H1 (cell line): ENCODE data around the gene NDUFA3. TPM values are rescaled to one million over a fixed set of nuclear protein-coding genes. Genes with fewer than 3 reads are reported as not detected.

Experiments used
- CTCF ChIA-PET: fragments of 300-600 bp; sonication (Branson Sonifier 250); formaldehyde crosslinking; loops from one replicate; lab custom pipeline; 2021; ENCODE audit not compliant: partially characterized antibody; lab: Charles Lee
- POLR2A ChIA-PET: fragments of 300-600 bp; sonication (Branson Sonifier 250); formaldehyde crosslinking; loops from one replicate; lab custom pipeline; 2021; ENCODE audit warnings: inconsistent platforms; ENCODE audit not compliant: partially characterized antibody; lab: Charles Lee
- DNase-seq, 2 experiments: peaks; one replicate each; pipeline versions ENCODE4 v3.0.0 to v3.0.0-alpha.2; 2010 to 2022; ENCODE audit warnings: low spot score in 2 of 2, low read depth in 1 of 2, mixed read lengths in 1 of 2
- FAIRE-seq: peaks from 2 replicates; lab custom pipeline; 2011; peaks lifted over from hg19 to GRCh38; lab: Jason Lieb, UNC
- H2AFZ ChIP-seq: 2 replicates; pipeline ENCODE4 v1.8.1; 2012; ENCODE audit warnings: low read length, inconsistent platforms
- H2AK5ac ChIP-seq: 2 replicates; pipeline ENCODE4 v1.6.1; 2013; ENCODE audit warnings: low read depth, low read length
- H2BK120ac ChIP-seq: replicated peaks from 2 replicates; pipeline ENCODE3; 2013; ENCODE audit warnings: low read depth, low read length, inconsistent platforms
- H2BK12ac ChIP-seq: 2 replicates; pipeline ENCODE4 v1.6.1; 2013; ENCODE audit warnings: low read depth, low read length
- H2BK15ac ChIP-seq: 2 replicates; pipeline ENCODE4 v1.6.1; 2013; ENCODE audit warnings: low read length
- H2BK20ac ChIP-seq: 2 replicates; pipeline ENCODE4 v1.6.1; 2013; ENCODE audit warnings: low read length
- H2BK5ac ChIP-seq: 2 replicates; pipeline ENCODE4 v1.6.1; 2013; ENCODE audit warnings: low read depth, low read length
- H3K14ac ChIP-seq: 2 replicates; pipeline ENCODE4 v1.6.1; 2013; ENCODE audit warnings: inconsistent platforms; ENCODE audit not compliant: insufficient read length
- H3K18ac ChIP-seq: 2 replicates; pipeline ENCODE4 v1.6.1; 2013; ENCODE audit warnings: low read length; ENCODE audit errors: extremely low read depth
- H3K23ac ChIP-seq: 2 replicates; pipeline ENCODE4 v1.6.1; 2013; ENCODE audit warnings: inconsistent platforms; ENCODE audit not compliant: insufficient read length
- H3K23me2 ChIP-seq: 2 replicates; pipeline ENCODE4 v1.6.1; 2013; ENCODE audit warnings: low read depth, low read length
- H3K27ac ChIP-seq: 2 replicates; pipeline ENCODE4 v1.6.1; 2011; ENCODE audit warnings: low read depth, low read length, inconsistent platforms
- H3K27me3 ChIP-seq, 4 experiments: replicated peaks in 1 of 4; 1 replicate in 1 of 4; 2 replicates in 3 of 4; pipeline versions ENCODE4 v1.6.1 to v1.8.1; 2011 to 2013; ENCODE audit warnings: low read length in 3 of 4, mild to moderate bottlenecking in 3 of 4, inconsistent platforms in 2 of 4, mixed read lengths in 2 of 4, moderate library complexity in 1 of 4; ENCODE audit not compliant: control insufficient read depth in 3 of 4, insufficient read depth in 3 of 4; ENCODE audit errors: extremely low read depth in 1 of 4
- H3K36me3 ChIP-seq, 4 experiments: 2 replicates each; pipeline versions ENCODE4 v1.6.1 to v1.8.1; 2011 to 2013; ENCODE audit warnings: mild to moderate bottlenecking in 4 of 4, low read length in 3 of 4, moderate library complexity in 2 of 4, control low read depth in 1 of 4, inconsistent platforms in 1 of 4; ENCODE audit not compliant: insufficient read depth in 4 of 4, control insufficient read depth in 2 of 4
- H3K4ac ChIP-seq: replicated peaks from 2 replicates; pipeline ENCODE3; 2013; ENCODE audit warnings: low read length, low read depth, mixed read lengths, inconsistent platforms; ENCODE audit not compliant: insufficient read length
- H3K4me1 ChIP-seq, 4 experiments: replicated peaks in 1 of 4; 1 replicate in 1 of 4; 2 replicates in 3 of 4; pipeline versions ENCODE4 v1.6.1 to v1.8.1; 2011 to 2013; ENCODE audit warnings: low read length in 3 of 4, inconsistent platforms in 2 of 4, mixed read lengths in 1 of 4; ENCODE audit not compliant: insufficient read depth in 4 of 4, control insufficient read depth in 3 of 4
- H3K4me2 ChIP-seq, 2 experiments: 2 replicates each; pipeline versions ENCODE4 v1.6.1 to v1.8.1; 2011 to 2013; ENCODE audit warnings: low read depth in 2 of 2, low read length in 2 of 2, control low read depth in 1 of 2, inconsistent platforms in 1 of 2, mild to moderate bottlenecking in 1 of 2; ENCODE audit not compliant: insufficient read depth in 1 of 2
- H3K4me3 ChIP-seq, 4 experiments: fragments of 200-600, 300-600 bp in 1 of 4; sonication (generic), shearing (Covaris generic), sonication (Bioruptor Twin) in 1 of 4; 2 replicates each; pipeline versions ENCODE4 v1.5.1 to v1.8.1; 2011 to 2016; ENCODE audit warnings: low read length in 4 of 4, low read depth in 3 of 4, control low read depth in 2 of 4, inconsistent platforms in 2 of 4, mild to moderate bottlenecking in 2 of 4, mixed read lengths in 1 of 4, moderate library complexity in 1 of 4; ENCODE audit not compliant: insufficient read depth in 2 of 4; ENCODE audit errors: extremely low read depth in 1 of 4
- H3K56ac ChIP-seq: replicated peaks from 2 replicates; pipeline ENCODE3; 2013; ENCODE audit warnings: low read depth, mild to moderate bottlenecking, mixed read lengths, low read length, inconsistent platforms; ENCODE audit not compliant: insufficient read length
- H3K79me1 ChIP-seq: 2 replicates; pipeline ENCODE4 v1.6.1; 2013; ENCODE audit warnings: low read depth, low read length, control low read depth
- H3K79me2 ChIP-seq, 2 experiments: 2 replicates each; pipeline versions ENCODE4 v1.6.1 to v1.8.1; 2012 to 2013; ENCODE audit warnings: low read length in 2 of 2, mild to moderate bottlenecking in 2 of 2, inconsistent platforms in 1 of 2; ENCODE audit not compliant: insufficient read depth in 2 of 2, control insufficient read depth in 1 of 2
- H3K9ac ChIP-seq, 4 experiments: replicated peaks in 1 of 4; 1 replicate in 1 of 4; 2 replicates in 3 of 4; pipeline versions ENCODE4 v1.6.1 to v1.8.1; 2011 to 2013; ENCODE audit warnings: low read depth in 3 of 4, low read length in 3 of 4, control low read depth in 2 of 4, mild to moderate bottlenecking in 2 of 4, moderate library complexity in 2 of 4, inconsistent platforms in 1 of 4; ENCODE audit errors: extremely low read depth in 1 of 4
- H3K9me3 ChIP-seq, 2 experiments: 2 replicates each; pipeline versions ENCODE4 v1.6.1 to v1.8.1; 2012 to 2013; ENCODE audit warnings: mild to moderate bottlenecking in 2 of 2, moderate library complexity in 2 of 2, control low read depth in 1 of 2, inconsistent platforms in 1 of 2, low read depth in 1 of 2, low read length in 1 of 2, mixed read lengths in 1 of 2; ENCODE audit not compliant: insufficient read depth in 2 of 2
- H4K20me1 ChIP-seq, 2 experiments: replicated peaks in 1 of 2; 2 replicates each; pipeline versions ENCODE3 to v1.8.1; 2011 to 2013; ENCODE audit warnings: inconsistent platforms in 2 of 2, low read length in 2 of 2, mild to moderate bottlenecking in 1 of 2; ENCODE audit not compliant: insufficient read depth in 2 of 2, control insufficient read depth in 1 of 2
- H4K5ac ChIP-seq: 2 replicates; pipeline ENCODE4 v1.6.1; 2013; ENCODE audit warnings: low read length, low read depth, mixed read lengths, inconsistent platforms; ENCODE audit not compliant: insufficient read length
- H4K8ac ChIP-seq: 2 replicates; pipeline ENCODE4 v1.8.0; 2013; ENCODE audit warnings: mild to moderate bottlenecking, moderate library complexity, low read length, inconsistent platforms; ENCODE audit not compliant: insufficient read depth; ENCODE audit errors: extremely low read depth
- H4K91ac ChIP-seq: replicated peaks from 2 replicates; pipeline ENCODE3; 2013; ENCODE audit warnings: low read length, mixed read lengths, inconsistent platforms; ENCODE audit not compliant: insufficient read length
- CHD2 ChIP-seq: IDR thresholded peaks from 2 replicates; pipeline ENCODE4 v1.6.1; 2012; ENCODE audit warnings: low read length, improper control_type of control experiment
- WGBS, 2 experiments: shearing (Covaris generic) in 1 of 2; methylation state at CpG; one replicate each; pipeline versions ENCODE4 v1.1.6 to v1.1.7; 2013 to 2015; ENCODE audit warnings: low lambda C conversion rate in 2 of 2, mixed read lengths in 2 of 2, inconsistent platforms in 1 of 2, low coverage in 1 of 2, missing lambda C conversion rate in 1 of 2; ENCODE audit not compliant: insufficient replicate concordance in 2 of 2, insufficient coverage in 1 of 2, insufficient read length in 1 of 2; ENCODE audit errors: extremely low coverage in 1 of 2, missing lambda C conversion rate in 1 of 2; 5-methylcytosine and 5-hydroxymethylcytosine counted together
- polyA plus RNA-seq, 7 experiments: library from polyadenylated mRNA; depleted of rRNA in 3 of 7; stranded (reverse) in 5 of 7; unstranded in 2 of 7; fragments of >200 nt in 5 of 7; fragments of 200-250 nt in 2 of 7; gene quantifications; 1 replicate in 5 of 7; 2 replicates in 1 of 7; 4 replicates in 1 of 7; pipeline versions ENCODE4 v1.2.1 to v1.2.3, GENCODE V29; 2011 to 2013; ENCODE audit warnings: missing spikeins in 2 of 7, mixed read lengths in 2 of 7
- total RNA-seq: library from RNA; stranded (reverse); fragmentation: NEBNext Ultra II Directional; extraction: Animal tissue kit (Norgen Biotek cat#: 25700); gene quantifications from 2 replicates; pipeline ENCODE4 v1.2.1, GENCODE V29; 2021

Gene NDUFA3
- total and polyA plus RNA-seq, 2 of the 8 experiments (the other 6 are each of a cell fraction or from before 2014, with no cell fraction given): 175 to 208 TPM

DNA sequence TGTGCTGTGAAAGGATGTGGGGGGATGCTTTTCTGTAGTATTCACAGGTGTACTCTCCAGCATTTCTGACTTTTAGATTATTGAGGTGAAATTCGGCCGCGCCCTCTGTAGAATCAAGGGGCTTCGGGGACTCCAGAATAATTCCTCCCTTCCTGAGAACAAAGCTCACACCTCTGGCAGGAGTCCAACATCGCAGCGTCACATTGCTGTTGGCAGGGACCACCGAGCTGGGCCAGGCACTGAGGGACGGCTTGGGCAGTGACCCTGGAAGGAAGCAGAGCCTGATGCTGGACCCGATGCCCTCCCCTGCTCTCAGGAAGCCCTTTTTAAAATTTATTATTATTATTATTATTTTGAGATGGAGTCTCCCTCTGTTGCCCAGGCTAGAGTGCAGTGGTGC, 27.8 kb upstream of the NDUFA3 start:
- Histone ChIP-seq H3K9ac (no peak overlapping the region), H2AFZ (no peak overlapping the region), H2BK5ac (no peak overlapping the region), H4K5ac (no peak overlapping the region), H3K79me2 (no peaks in the 10 kb centered on the region), H3K4me3 (no peak overlapping the region), H3K23ac (no peak overlapping the region), H3K14ac (no peak overlapping the region), H4K20me1 (no peaks in the 10 kb centered on the region), H3K4ac (no peak overlapping the region), H4K91ac (no peak overlapping the region), H3K4me2 (no peak overlapping the region), H3K79me1 (no peaks in the 10 kb centered on the region), H3K27me3 (no peaks in the 10 kb centered on the region; a peak in 1 of 7 replicates), H3K23me2 (no peaks in the 10 kb centered on the region), H3K9me3 (no peaks in the 10 kb centered on the region), H3K36me3 (no peaks in the 10 kb centered on the region), H3K56ac (no peak overlapping the region), H2BK120ac (no peak overlapping the region), H2BK12ac (no peak overlapping the region), H3K18ac (no peak overlapping the region), H4K8ac (no peak overlapping the region), H3K4me1 (no peaks in the 10 kb centered on the region), H2BK15ac (no peak overlapping the region), H3K27ac (no peak overlapping the region), H2AK5ac (no peak overlapping the region), H2BK20ac (no peak overlapping the region)
- TF ChIP-seq CHD2: no peak
- POLR2A ChIA-PET: no interaction called here
- FAIRE-seq (no peak), DNase-seq (no peak)
- 92% methylated on average over 9 of the region's 9 CpGs; no CpG with 5 or more reads in 1 of the 2 experiments for WGBS, 2 experiments
- CTCF ChIA-PET: no interaction called here
